Endothelial cell of umbilical vein (primary cell): ENCODE data around the gene CHSY1. TPM values are rescaled to one million over a fixed set of nuclear protein-coding genes. Genes with fewer than 3 reads are reported as not detected.

Experiments used
- BruUV-seq: library from RNA; stranded (reverse); fragments of 400-500 nt; replicated peaks from 2 replicates; lab custom pipeline; 2021; lab: Mats Ljungman, UMichigan
- CTCF ChIA-PET: fragments of 300-600, 350-600 bp; sonication (Branson Sonifier 250); formaldehyde crosslinking; loops from one replicate; lab custom pipeline; 2021; ENCODE audit warnings: antibody characterized with exemption, inconsistent platforms; lab: Charles Lee
- POLR2A ChIA-PET: fragments of 300-600, 350-600 bp; sonication (Branson Sonifier 250); formaldehyde crosslinking; loops from one replicate; lab custom pipeline; 2021; ENCODE audit warnings: antibody characterized with exemption, inconsistent platforms; lab: Charles Lee
- DNase-seq: peaks from one replicate; pipeline ENCODE4 v3.0.0-alpha.2; 2011; ENCODE audit warnings: low read depth, low spot score
- FAIRE-seq: peaks from 2 replicates; lab custom pipeline; 2011; peaks lifted over from hg19 to GRCh38; lab: Jason Lieb, UNC
- H2AFZ ChIP-seq: 2 replicates; pipeline ENCODE4 v1.6.0; 2012; ENCODE audit warnings: low read depth, low read length, control low read depth, inconsistent platforms
- H3K27ac ChIP-seq: 2 replicates; pipeline ENCODE4 v1.5.1; 2011; ENCODE audit warnings: low read depth, mild to moderate bottlenecking, control low read depth, low read length, moderate library complexity; ENCODE audit not compliant: insufficient read depth
- H3K27me3 ChIP-seq, 2 experiments: 2 replicates each; pipeline versions ENCODE4 v1.6.0 to v1.6.1; 2011; ENCODE audit warnings: low read length in 2 of 2, mixed read lengths in 1 of 2; ENCODE audit not compliant: control insufficient read depth in 2 of 2, insufficient read depth in 2 of 2
- H3K36me3 ChIP-seq, 2 experiments: 2 replicates in 1 of 2; 3 replicates in 1 of 2; pipeline ENCODE4 v1.5.1; 2011; ENCODE audit warnings: low read length in 2 of 2, mild to moderate bottlenecking in 1 of 2, moderate library complexity in 1 of 2; ENCODE audit not compliant: control insufficient read depth in 2 of 2, insufficient read depth in 2 of 2; ENCODE audit errors: extremely low read depth in 1 of 2
- H3K4me1 ChIP-seq: 3 replicates; pipeline ENCODE4 v1.5.1; 2011; ENCODE audit warnings: mild to moderate bottlenecking, low read length; ENCODE audit not compliant: control insufficient read depth, insufficient read depth; ENCODE audit errors: extremely low read depth
- H3K4me2 ChIP-seq: 2 replicates; pipeline ENCODE4 v1.6.1; 2011; ENCODE audit warnings: low read length, control low read depth, mixed read lengths; ENCODE audit not compliant: insufficient read depth
- H3K4me3 ChIP-seq, 3 experiments: fragments of 200-600 bp in 1 of 3; sonication (generic), shearing (Covaris generic) in 1 of 3; replicated peaks in 1 of 3; 2 replicates each; pipeline ENCODE4 v1.5.1; 2011 to 2016; ENCODE audit warnings: control low read depth in 3 of 3, low read length in 3 of 3, mild to moderate bottlenecking in 2 of 3, inconsistent platforms in 1 of 3, low read depth in 1 of 3, moderate library complexity in 1 of 3; ENCODE audit not compliant: insufficient read depth in 1 of 3
- H3K79me2 ChIP-seq: 2 replicates; pipeline ENCODE4 v1.6.0; 2012; ENCODE audit warnings: low read length, inconsistent platforms; ENCODE audit not compliant: control insufficient read depth, insufficient read depth
- H3K9ac ChIP-seq: replicated peaks from 2 replicates; pipeline ENCODE3; 2011; ENCODE audit warnings: low read length, control low read depth; ENCODE audit not compliant: insufficient read depth; ENCODE audit errors: extremely low read depth
- H3K9me1 ChIP-seq: replicated peaks from 3 replicates; pipeline ENCODE4 v1.6.0; 2011; ENCODE audit warnings: mild to moderate bottlenecking, low read length; ENCODE audit not compliant: control insufficient read depth, insufficient read depth; ENCODE audit errors: extremely low read depth
- H3K9me3 ChIP-seq: replicated peaks from 2 replicates; pipeline ENCODE4 v1.5.1; 2012; ENCODE audit warnings: low read length, inconsistent platforms; ENCODE audit not compliant: control insufficient read depth, insufficient read depth
- H4K20me1 ChIP-seq: replicated peaks from 2 replicates; pipeline ENCODE3; 2011; ENCODE audit warnings: mild to moderate bottlenecking, low read length; ENCODE audit not compliant: control insufficient read depth, insufficient read depth; ENCODE audit errors: extremely low read depth
- FOS ChIP-seq: IDR thresholded peaks from 2 replicates; pipeline ENCODE4 v1.6.1; 2011; ENCODE audit warnings: mild to moderate bottlenecking, low read length, moderate library complexity, borderline replicate concordance; ENCODE audit not compliant: insufficient read depth
- GATA2 ChIP-seq: IDR thresholded peaks from 2 replicates; pipeline ENCODE4 v1.7.0; 2011; ENCODE audit warnings: low read depth, mild to moderate bottlenecking, moderate library complexity, mixed read lengths, low read length; ENCODE audit not compliant: insufficient read length, insufficient read depth
- MYC ChIP-seq: IDR thresholded peaks from one replicate; pipeline ENCODE4 v1.6.1; 2011; ENCODE audit warnings: mild to moderate bottlenecking, low read depth, low read length
- POLR2A ChIP-seq: IDR thresholded peaks from 2 replicates; pipeline ENCODE4 v1.6.1; 2012; ENCODE audit warnings: low read depth, mild to moderate bottlenecking, control low read depth, low read length
- POLR2AphosphoS5 ChIP-seq: IDR thresholded peaks from 2 replicates; pipeline ENCODE4 v1.6.1; 2012; ENCODE audit warnings: low read depth, mild to moderate bottlenecking, control low read depth, low read length, moderate library complexity; ENCODE audit not compliant: insufficient read depth
- dilution Hi-C: fragments of 300-500 bp; cut with MboI; formaldehyde crosslinking; loops from one replicate; pipeline ENCODE4 v1.15.0; 2019; ENCODE audit warnings: low sequenced_read_pairs; ENCODE audit not compliant: extremely low pct_ligation_motif_present
- intact Hi-C: fragments of 100-400 bp; cut with micrococcal nuclease; formaldehyde crosslinking; loops from one replicate; pipeline ENCODE4 v1.10.0; 2022
- polyA plus RNA-seq, 4 experiments: library from polyadenylated mRNA; depleted of rRNA in 3 of 4; stranded (reverse) in 3 of 4; unstranded in 1 of 4; fragments of >200 nt; gene quantifications; 2 replicates each; pipeline versions ENCODE4 v1.2.1 to v1.2.3, GENCODE V29; 2011 to 2012; ENCODE audit warnings: missing spikeins in 1 of 4
- total RNA-seq: library from RNA; stranded (reverse); gene quantifications from 2 replicates; pipeline ENCODE4 v1.2.3, GENCODE V29; 2021
- TF ChIP-seq, protein P1 (sequence below): IDR thresholded peaks from 2 replicates; pipeline ENCODE4 v1.6.1; 2011; ENCODE audit not compliant: insufficient read depth, insufficient read length

CHSY1 gene
- total and polyA plus RNA-seq, 2 donors (not counting 3 experiments of a cell fraction or from before 2014, with no cell fraction given), result 23.7 to 50.8 TPM

GRCh38 chr15:101180620-101181307 is 71.1 kb downstream of the CHSY1 start:
- no peak for FAIRE-seq
- POLR2A ChIA-PET, result no interaction called here

DNA sequence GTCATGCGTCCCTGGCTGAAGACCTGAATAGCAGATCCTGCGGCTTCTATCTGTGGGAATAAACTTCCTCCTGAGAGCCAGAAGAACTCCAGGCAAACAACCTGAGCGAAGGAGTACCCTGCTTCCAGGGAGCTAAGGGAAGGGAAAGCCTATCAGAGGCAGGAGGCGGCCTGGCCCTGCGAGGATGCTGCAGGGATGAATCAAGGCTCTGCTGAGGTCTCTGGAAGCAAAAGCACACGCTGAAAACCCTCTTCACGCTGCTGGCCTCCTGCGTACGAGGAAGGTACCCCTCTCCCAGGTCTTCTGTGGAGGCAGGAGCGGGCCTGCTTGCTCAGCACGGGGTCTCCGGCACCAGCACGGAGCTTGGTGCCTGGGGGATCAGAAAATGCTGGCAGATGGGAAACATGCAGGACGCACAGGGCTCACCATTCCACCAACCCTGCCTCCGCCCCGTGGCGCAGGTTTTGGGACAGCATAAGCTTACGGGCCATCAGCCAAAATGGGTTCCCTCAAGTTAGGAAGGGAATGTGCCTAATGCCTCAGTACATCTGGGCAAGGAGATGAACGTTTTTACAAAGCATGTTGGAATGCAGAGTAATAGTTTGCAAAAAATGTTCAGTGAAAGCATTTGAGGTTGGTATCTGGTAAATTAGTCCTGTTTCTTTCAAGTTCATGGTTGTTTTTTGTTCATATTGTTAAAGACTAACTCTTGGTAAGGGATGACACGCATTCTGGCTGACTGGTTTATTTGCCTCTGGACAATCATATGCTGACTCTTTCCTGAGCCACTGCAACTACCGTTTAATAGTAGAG is 72.3 kb downstream of the CHSY1 start:
- FAIRE-seq, result no peak
- dilution Hi-C loops, result no loop called here
- Histone ChIP-seq H3K4me1 (peaks cover 53% of the 10 kb centered on the region), H4K20me1 (no peaks in the 10 kb centered on the region), H3K4me2 (no peak overlapping the region), H3K9me3 (no peaks in the 10 kb centered on the region), H3K27me3 (no peaks in the 10 kb centered on the region), H3K27ac (no peak overlapping the region), H3K9me1 (no peaks in the 10 kb centered on the region), H3K36me3 (peaks cover 0 to 6% of the 10 kb centered on the region in 2 experiments), H2AFZ (no peak overlapping the region), H3K9ac (no peak overlapping the region), H3K4me3 (no peak overlapping the region), H3K79me2 (peaks cover 31% of the 10 kb centered on the region)
- TF ChIP-seq, protein P1, sequence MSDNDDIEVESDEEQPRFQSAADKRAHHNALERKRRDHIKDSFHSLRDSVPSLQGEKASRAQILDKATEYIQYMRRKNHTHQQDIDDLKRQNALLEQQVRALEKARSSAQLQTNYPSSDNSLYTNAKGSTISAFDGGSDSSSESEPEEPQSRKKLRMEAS, result no peak
- no peak for TF ChIP-seq FOS
- TF ChIP-seq POLR2A, result no peak
- no peak for TF ChIP-seq POLR2AphosphoS5
- TF ChIP-seq GATA2, result no peak
- no peak for TF ChIP-seq MYC
- POLR2A ChIA-PET, result no interaction called here
- CTCF ChIA-PET, result no interaction called here
- no TSS peak for BruUV-seq
- intact Hi-C loops, result loop anchor here (10.0 kb wide), 2 partner anchors 165 to 275 kb away; no protein-coding TSS in a partner anchor
- no peak for DNase-seq

More at GRCh38 chr15:101180620-101181307, 71.1 kb downstream of the CHSY1 start:
- dilution Hi-C loops (no loop called here), intact Hi-C loops (loop anchor here (10.0 kb wide), 1 partner anchor 276 kb away; no protein-coding TSS in a partner anchor)
- H3K4me3 ChIP-seq, result no peak overlapping the region
- H2AFZ ChIP-seq, result no peak overlapping the region
- DNase-seq, result no peak
- TF ChIP-seq, protein P1, result no peak
- CTCF ChIA-PET, result interaction anchor here (1.4 kb wide), 1 partner anchor 21 kb away, joined by 3 read pairs; no protein-coding TSS in a partner anchor
- peaks cover 0 to 6% of the 10 kb centered on the region in 2 experiments for H3K36me3 ChIP-seq
- BruUV-seq, result no TSS peak
- H3K9me1 ChIP-seq, result no peaks in the 10 kb centered on the region
- H3K79me2 ChIP-seq, result peaks cover 42% of the 10 kb centered on the region
- no peak overlapping the region for H3K27ac ChIP-seq
- no peaks in the 10 kb centered on the region for H3K9me3 ChIP-seq
- H3K27me3 ChIP-seq, result no peaks in the 10 kb centered on the region
- peaks cover 52% of the 10 kb centered on the region for H3K4me1 ChIP-seq
- H3K9ac ChIP-seq, result no peak overlapping the region
- H4K20me1 ChIP-seq, result no peaks in the 10 kb centered on the region
- H3K4me2 ChIP-seq, result no peak overlapping the region
